GM18868 (cell line): ENCODE results near the gene ECD.
"Not testable (repeated sequence)": the region's sequence is repeated elsewhere in the genome, so short reads cannot be mapped to it uniquely, and the experiment has no call there.

Experiments
- ATAC-seq: cut with Tn5 transposase; IDR thresholded peaks from one replicate; pipeline ENCODE4 v1.9.1; 2021; ENCODE audit warnings: mild to moderate bottlenecking, moderate library complexity; ENCODE audit not compliant: unreplicated experiment

ECD gene

DNA sequence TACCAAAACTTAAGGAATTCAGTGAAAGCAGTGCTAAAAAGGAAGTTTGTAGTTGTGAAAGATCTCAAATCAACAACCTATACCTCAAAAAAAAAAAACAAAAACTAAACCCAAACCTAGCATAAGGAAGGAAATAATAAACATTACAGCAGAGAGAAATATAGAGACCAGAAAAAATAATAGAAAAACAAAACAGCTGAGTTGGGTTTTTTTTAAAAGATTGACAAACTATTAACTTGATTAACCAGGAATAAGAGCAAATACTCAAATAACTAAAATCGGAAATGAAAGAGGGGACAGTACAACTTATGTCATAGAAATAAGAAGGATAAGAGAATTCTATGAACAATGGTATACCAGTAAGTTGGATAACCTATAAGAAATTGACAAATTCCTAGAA lies 6.7 kb downstream of the ECD start:
- ATAC-seq = no peak

DNA sequence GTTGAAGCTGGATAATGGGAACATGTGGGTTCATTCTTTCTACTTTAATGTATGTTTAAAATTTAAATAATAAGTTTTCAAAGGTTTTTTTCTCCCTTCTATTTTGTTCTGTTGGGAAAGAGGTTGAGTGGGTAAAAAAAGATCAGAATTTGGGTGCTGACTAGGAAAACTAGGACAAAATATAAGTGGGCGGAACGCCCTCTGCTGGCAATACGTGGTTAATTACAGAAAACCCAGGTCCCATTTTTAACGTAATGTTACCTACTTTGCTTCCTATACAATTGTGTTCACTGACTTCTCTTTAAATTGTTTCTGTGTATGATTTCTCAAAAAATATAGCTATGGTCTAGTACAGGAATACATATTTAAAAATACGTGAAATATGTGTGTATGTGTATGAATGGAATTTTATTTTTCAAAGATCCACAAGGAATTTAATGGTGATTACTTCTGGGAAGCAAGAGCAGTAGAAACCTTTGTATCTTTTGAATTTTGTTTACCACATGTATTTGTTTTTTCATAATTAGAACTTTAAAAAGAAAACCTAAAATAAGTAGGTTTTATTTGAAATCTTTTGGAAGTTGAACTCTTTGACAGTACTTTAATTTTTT lies 8.7 kb downstream of the ECD start:
- ATAC-seq = no peak

DNA sequence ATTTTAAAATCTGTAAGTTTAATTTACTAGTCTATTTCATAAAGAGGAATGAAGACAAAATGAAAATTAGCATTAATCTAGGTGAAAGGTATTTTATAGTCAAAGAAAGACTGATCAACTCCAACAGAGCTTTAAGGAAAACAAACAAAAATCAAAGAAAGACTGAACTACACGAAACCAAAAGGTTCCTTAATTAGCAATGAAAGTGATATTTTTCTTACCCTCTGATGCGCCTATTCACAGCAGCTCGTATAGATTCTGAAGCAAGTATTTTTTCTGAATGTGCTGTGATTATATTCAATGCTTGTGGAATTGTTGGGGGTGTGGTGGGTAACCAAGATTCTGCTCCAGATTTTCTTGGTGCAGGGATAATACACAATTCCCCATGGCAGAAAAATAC lies 11.8 kb downstream of the ECD start:
- ATAC-seq = no peak

DNA sequence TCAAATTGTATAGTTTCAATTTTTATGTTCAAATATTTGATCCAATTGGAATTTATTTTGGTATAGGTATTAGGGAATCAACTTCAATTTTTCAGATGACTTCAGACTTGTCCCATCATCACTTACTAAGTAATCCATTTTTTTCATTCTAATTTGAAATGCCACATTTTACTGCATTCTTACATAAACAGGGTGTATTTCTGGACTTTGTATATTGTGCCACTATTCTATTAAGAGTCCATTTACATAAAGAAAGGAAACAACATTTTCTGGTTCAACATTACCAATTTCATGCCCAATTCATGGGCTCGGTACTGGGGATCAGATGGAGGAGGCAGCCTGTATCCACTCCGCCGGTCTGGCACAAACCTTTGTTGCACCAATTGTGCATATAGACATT lies 15.8 kb downstream of the ECD start:
- no peak for ATAC-seq

DNA sequence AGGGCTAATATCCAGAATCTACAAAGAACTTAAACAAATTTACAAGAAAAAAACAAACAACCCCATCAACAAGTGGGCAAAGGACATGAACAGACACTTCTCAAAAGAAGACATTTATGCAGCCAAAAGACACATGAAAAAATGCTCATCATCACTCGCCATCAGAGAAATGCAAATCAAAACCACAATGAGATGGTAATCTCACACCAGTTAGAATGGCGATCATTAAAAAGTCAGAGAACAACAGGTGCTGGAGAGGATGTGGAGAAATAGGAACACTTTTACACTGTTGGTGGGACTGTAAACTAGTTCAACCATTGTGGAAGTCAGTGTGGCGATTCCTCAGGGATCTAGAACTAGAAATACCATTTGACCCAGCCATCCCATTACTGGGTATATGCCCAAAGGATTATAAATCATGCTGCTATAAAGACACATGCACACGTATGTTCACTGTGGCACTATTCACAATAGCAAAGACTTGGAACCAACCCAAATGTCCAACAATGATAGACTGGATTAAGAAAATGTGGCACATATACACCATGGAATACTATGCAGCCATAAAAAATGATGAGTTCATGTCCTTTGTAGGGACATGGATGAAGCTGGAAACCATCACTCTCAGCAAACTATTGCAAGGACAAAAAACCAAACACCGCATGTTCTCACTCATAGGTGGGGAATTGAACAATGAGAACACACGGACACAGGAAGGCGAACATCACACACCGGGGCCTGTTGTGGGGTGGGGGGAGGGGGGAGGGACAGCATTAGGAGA lies 17.0 kb downstream of the ECD start:
- ATAC-seq = not testable (repeated sequence)

DNA sequence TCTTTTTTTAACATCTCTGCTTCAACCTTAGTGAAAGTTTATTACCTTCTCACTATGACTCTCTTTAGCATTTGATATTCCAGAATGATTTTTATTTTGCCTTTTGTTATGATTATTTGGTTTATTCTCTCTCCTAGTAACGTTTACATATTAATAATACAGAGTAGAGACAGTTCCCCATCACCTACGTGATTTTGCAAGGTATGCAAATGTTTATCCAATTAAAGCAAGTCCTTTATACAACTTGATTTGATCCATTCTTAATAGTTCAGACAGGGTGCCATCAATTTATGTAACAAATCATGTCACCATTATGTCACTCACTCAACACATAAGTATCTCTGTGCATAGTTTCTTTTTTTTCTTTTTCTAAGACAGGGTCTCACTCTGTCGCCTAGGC lies 26.2 kb downstream of the ECD start:
- ATAC-seq = no peak

DNA sequence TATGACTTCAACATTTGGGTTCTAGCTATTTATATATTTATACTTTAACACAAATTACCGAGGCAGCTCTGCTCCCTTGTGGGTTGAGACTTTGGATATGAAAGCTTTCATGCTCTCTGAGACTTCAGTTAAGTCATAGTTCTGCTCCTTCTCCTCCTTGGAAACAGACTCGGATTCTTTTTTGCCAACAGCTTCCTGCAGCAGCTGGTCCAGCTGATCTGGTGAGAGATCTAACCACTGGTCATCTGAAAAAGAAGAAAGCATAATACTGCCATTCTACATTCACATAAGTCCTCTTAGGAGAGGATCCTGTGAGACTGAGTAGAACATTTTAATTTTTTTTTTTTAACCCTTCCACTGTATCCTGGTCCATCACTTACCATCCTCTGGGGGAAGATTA lies 28.6 kb downstream of the ECD start:
- no peak for ATAC-seq

DNA sequence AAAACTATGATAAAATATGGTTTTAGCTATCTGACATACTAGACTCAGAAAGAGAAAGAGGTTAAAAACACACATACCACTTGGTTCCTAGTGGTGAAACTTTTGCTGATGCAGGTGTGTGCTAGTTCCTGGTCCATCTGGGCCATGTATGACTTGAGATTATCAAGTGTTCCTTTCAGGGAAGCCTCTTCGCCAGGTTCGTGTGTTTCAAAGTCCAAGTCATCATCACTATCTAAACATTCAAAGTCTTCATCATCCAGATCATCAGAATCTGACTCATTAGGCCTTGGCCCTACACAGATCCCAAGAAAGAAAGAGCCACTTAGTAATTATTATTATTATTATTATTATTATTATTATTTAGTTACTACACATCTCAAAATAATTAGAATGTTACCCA lies 31.2 kb downstream of the ECD start:
- ATAC-seq = no peak

DNA sequence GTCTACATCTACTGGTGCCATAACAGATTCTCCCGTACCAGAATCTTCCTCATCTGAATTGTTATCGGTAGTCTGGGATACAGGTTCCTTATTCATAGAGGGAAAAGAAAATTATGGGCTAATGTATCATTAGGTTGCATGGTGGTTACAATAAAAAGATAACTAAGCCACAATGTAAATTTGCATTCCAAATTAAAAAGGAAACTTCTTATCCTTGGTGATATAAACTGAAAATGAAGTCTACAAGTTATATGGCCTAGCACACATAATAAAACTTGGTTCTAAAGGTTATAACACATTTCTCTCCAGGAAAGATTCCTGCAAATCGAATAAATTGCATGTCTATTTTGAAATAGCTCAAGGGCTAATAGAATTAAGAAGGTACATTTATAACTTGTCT lies 33.1 kb downstream of the ECD start:
- ATAC-seq = no peak

DNA sequence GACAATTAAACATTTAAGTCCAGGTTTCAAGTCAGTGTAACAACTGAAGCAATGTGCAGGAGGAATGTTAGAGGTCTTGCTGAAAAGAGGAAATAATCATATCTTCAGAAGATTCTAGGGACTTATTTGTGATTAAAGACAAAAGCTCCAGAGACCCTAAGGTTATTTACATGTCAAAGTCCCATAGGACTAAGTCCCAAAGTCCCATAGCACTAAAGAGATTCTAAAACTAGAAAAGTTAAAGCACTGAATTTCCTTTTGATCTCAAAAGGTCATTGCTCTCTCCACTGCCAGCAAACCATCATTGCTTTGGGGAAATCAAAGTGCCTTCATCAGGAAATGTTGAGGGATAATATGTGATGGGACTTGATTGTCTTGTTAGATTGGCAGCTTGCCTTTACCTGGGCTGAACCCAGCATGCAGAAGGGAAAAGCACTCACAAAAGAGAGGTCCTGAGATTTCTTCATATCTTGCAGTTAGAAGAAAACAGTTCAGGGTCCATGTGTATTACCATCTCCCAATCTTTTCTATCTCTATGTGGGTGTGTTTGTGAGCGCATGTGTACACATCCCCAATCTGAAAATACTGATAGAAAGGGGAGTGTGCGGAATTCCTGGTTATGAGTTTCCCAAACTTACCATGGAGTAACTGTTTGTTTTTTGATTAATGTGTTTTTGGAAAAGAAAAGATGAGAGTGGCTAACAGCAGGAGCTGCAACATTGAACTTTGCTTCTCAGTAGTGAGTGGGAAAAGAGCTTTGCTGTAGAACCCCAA lies 35.7 kb downstream of the ECD start:
- ATAC-seq = no peak

DNA sequence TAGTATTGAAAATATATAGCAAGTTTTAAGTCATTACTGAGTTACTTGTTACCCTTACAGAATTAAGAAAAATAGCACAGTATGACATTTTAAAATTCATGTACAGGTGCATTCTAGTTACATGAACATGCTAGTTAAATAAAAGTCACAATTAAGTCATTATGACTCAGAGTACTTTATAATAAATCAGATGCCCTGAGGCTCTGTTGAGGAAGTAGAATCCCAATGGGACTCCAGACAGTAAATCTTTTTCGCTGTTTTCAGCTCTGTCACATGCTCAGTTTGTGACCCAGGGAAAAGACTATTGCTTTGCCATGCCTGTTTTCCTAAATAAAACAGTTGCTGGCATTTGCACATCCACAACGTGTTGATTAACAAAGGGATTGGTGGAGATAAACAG lies 36.5 kb downstream of the ECD start:
- ATAC-seq = no peak

DNA sequence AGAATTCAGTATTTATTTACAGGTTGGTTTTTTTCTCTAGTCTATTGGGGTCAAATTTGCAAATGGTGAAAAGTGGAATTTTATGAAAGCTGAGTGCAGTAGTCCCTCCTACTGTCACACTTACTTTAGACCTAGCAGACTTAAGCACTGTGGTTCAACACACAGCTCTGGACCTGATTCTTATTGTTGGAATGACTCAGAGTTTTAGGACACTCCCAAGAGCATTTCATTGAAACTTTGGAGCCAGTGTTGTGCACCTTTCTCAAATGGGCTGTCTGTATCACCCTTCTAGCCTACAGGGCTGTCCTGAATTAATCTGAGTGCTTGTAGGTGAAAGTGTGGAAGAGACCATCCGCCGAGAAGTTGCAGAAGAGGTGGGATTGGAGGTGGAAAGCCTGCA lies 41.5 kb downstream of the ECD start:
- ATAC-seq = no peak

DNA sequence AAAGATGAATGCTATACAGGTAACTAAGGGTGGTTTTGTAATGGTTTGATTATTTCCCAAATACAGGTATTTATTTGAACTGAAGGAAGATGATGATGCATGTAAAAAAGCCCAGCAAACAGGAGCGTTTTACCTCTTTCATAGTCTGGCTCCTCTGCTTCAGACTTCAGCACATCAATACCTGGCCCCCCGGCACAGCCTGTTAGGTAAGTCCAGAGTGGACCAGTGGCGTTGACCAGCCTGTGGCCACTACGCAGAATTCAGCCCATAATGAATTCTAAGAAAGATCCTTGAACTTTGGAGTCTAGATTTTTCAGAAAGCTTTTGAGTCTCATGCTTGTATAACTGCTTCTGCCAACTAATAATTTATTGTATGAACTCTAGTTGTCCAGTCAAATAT lies 47.9 kb downstream of the ECD start:
- no peak for ATAC-seq

DNA sequence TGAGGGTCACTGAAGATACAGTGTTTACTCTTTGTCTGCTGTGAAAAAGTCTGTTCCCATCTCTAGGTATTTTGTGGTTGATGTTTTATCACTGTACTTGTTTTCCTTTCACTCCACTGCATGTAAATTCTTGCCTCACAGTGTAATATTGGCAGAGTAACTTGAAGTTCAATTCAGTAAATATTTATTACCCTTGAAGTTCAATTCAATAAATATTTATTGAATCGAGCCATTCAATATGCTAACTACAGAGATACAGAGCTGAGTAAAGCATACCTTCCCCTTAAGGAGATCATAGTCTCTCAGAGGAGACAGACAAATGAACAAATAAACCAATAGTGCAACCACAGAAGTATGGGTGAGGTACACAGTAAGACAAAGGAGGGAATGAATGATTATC lies 48.4 kb downstream of the ECD start:
- no peak for ATAC-seq

DNA sequence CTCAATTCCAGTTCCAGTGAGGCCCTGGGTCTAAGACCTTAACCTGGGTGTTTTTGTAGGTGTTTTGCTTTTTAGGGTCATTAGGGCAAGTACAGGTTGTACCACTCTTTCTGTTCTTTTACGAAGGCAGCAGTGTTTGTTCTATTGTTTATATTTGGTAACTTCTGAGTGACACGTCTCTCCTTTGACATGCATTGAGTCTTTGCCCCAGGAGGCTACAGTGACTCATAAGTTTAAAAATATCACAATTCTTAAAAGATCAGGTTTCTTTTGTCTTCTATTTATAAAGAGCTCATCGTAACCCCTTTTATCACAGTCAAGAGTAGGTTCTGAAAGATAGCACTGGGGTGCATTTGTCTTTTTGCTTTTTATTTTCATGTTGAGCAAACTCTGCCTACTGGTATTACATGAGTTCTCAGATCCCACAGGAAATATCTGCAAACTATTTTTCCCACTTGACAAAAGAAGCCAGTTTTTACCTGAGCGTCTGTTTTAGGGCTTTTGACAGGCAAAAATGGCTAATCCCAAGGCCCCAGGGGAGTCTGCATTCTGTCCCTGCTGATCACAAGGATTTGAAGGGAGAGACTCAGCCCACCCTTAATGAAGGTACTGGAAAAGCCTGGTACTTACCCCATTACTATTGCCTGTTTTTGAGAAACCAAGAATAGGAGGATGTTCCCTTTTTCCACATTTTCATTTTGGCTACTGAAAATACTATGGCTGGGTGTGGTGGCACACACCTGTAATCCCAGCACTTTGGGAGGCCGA lies 49.6 kb downstream of the ECD start:
- ATAC-seq = peak; percentile 85

DNA sequence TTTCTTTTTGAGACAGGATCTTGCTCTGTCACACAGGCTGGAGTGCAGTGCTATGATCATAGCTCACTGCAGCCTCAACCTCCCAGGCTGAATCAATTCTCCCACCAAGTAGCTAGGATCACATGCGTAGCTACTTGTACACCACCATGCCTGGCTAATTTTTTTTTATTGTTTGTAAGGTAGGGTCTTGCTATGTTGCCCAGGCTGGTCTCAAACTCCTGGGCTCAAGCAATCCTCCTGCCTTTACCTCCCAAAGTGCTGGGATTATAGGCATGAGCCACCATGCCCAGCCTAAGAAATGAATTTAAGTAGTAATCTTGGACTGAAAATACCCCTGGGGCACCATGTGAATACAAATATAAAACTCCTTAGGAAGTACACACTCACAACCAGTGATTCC lies 51.8 kb downstream of the ECD start:
- no peak for ATAC-seq

DNA sequence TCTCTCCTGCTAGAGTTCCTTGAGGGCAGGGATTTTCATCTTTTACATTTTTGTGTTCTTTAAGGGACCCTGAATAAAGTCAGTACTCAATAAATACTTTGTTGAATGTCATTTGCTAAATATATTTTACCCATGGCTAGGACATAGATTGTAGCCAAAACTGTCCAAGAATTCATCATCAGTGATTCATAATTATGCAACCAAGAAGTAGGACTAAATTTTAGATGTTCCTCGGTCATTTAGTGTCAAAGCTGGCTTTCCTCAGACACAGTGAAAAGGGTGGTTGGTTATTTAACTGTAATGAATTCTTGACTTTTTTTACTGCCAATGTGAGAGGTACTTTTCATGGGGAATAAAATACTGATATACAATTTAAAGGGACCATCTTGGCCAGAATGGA lies 54.3 kb downstream of the ECD start:
- ATAC-seq = no peak

DNA sequence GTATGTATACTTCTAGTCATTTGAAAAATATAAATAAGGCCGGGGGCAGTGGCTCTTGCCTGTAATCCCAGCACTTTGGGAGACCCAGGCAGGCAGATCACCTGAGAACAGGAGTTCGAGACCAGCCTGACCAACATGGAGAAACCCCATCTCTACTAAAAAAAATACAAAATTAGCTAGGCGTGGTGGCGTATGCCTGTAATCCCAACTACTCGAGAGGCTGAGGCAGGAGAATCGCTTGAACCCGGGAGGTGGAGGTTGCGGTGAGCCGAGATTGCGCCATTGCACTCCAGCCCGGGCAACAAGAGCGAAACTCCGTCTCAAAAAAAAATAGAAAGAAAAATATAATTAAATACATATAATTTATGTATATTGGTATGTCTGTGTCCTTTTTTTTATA lies 55.8 kb downstream of the ECD start:
- not testable (repeated sequence) for ATAC-seq

DNA sequence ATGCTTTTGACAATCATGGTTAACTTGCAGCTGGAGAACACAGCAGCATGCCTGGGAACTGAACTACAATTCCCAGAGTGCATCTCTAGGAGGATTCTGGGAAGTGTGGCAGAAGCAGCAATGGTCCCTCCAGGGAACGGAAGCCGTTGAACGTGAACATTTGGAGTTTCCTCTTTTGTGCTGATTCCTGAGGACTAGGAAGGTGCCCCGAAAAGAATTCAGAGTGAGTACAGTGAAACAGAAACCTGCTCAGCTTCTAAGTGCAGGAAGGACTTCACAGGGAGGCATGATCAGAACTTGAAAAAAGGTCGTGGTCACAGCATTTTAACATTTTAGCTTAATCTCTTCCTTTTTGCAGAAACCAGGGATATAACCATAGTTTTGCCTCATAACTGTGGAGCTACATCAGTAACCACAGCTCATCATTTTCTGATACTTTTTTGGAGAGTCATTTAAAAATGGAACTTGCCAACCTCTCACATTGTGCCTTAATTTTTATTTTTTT lies 57.4 kb downstream of the ECD start, which contains the start of gene NUDT13:
Gene NUDT13, plus strand, starts transcription at position 111 of the 505 bp plus-strand sequence. CDS start 3,911 bp downstream, outside the sequence.
- no peak for ATAC-seq

DNA sequence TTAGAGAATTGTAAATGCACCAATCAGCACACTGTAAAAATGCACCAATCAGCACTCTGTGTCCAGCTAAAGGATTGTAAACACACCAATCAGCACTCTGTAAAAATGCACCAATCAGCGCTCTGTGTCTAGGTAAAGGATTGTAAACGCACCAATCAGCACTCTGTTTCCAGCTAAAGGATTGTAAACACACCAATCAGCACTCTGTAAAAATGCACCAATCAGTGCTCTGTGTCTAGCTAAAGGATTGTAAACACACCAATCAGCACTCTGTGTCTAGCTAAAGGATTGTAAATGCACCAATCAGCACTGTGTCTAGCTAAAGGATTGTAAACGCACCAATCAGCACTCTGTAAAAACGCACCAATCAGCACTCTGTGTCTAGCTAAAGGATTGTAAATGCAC lies 58.6 kb downstream of the ECD start:
- not testable (repeated sequence) for ATAC-seq

DNA sequence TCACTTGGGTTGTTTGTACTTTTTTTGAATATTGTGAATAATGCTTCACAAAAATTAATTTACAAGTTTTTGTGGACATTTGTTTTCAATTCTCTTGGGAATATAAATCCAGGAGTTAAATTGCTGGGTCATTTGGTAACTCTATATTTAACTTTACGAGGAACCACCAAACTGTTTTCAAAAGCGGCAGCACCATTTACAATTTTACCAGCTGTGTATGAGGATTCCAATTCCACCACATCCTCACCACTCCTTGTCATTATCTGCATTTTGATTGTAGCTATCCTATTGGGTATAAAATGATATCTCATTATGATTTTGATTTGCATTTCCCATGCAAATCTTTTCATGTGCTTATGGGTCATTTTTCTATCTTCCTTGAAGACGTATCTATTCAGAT lies 61.5 kb downstream of the ECD start:
- ATAC-seq = no peak
